Caki2 (cell line): ENCODE data around the gene MTHFS. TPM values are rescaled to one million over a fixed set of nuclear protein-coding genes. Genes with fewer than 3 reads are reported as not detected.

Experiments used
- DNase-seq: peaks from one replicate; pipeline ENCODE4 v3.0.0-alpha.2; 2015; ENCODE audit warnings: low read depth
- in situ Hi-C: cut with HindIII; loops from 2 replicates; pipeline ENCODE4 v1.10.0; 2016; ENCODE audit warnings: low sequenced_read_pairs, low pct_unique_long_range_greater_than_20kb, mixed read lengths
- total RNA-seq: library from RNA; depleted of rRNA; stranded (reverse); fragments of >200 nt; shearing (Covaris generic); gene quantifications from 2 replicates; pipeline ENCODE4 v1.2.3, GENCODE V29; 2014; ENCODE audit warnings: low replicate concordance

MTHFS gene
- total RNA-seq, 1 experiment from 2014 or later, result 58.6 TPM

GRCh38 chr15:79887054-79887930, 9.5 kb downstream of the MTHFS start:
- DNase-seq, result no peak
- in situ Hi-C loops, result no loop called here

GRCh38 chr15:79886124-79886523, 10.7 kb downstream of the MTHFS start:
- DNase-seq, result no peak
- in situ Hi-C loops, result no loop called here

DNA sequence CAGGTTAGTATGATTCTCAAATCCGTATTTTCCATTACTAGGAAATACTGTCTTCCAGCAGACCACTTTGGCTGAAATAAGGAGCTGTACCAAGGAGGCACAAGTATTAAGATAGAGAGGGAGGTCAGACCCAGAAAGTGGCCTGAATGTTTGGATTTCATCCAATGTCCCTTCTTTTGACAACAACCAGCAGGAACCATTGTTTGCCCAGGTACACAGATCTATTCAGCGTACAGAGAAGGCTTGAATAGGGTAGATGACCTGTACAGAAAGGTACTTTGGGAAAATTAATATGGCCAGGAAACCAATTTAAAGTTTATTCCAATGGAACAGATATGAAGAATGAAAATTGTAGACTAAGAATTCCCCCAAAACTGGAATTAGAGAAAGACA, 12.6 kb downstream of the MTHFS start:
- no peak for DNase-seq
- in situ Hi-C loops, result no loop called here

- in situ Hi-C loops, result no loop called here
- DNase-seq, result no peak
These were observed 13.1 kb downstream of the MTHFS start for GRCh38 chr15:79883579-79884203.

- DNase-seq, result no peak
- in situ Hi-C loops, result no loop called here
These were observed 15.1 kb downstream of the MTHFS start for GRCh38 chr15:79881668-79882067.

- in situ Hi-C loops, result no loop called here
- no peak for DNase-seq
These were observed 15.6 kb downstream of the MTHFS start for GRCh38 chr15:79881254-79881653.

DNA sequence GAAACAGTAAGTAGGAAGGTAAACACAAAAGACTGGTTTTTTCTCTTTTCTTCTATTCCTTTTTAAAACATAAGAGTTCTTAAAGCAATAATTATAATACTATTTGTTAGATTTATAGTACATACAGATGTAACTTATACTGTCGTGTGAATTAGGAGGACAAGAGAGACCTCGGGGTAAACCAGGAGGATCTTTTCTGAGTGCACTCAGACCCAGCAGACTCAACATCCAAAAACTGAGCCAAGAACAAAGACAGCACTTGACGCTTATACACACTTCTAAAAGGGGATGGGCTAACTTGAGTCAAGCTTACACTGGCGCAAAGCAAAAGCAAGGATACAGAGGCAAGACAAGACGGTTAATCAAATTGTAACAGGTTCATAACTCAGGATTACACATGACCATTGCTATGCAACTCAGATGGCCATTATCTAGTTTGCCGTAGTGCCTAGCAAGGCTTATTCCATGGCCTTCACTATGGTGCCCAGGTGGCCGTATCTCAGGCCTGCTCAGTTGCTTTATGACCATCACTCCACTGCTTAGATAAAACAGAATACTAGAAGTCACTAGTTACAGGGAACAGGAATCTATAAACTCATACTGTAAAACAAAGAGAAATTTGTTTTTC, 18.6 kb downstream of the MTHFS start:
- no peak for DNase-seq
- in situ Hi-C loops, result no loop called here

DNA sequence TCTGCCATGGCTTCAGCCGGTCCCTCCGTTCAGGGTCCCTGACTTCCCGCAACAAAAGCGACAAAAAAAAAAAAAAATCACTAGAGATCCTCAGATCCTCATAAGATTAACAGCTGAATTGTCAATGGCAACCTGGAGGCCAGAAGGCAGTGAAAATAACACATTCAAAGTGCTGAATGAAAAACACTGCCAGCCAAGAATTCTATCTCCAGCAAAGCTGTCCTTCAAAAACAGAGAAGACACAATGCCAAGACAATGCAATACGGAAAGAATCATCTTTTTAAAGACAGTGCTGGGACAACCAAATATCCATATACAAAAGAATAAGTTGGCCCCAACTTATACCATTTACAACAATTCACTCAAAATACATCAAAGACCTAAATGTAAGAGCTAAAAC, 21.6 kb downstream of the MTHFS start:
- no peak for DNase-seq
- in situ Hi-C loops, result no loop called here

DNA sequence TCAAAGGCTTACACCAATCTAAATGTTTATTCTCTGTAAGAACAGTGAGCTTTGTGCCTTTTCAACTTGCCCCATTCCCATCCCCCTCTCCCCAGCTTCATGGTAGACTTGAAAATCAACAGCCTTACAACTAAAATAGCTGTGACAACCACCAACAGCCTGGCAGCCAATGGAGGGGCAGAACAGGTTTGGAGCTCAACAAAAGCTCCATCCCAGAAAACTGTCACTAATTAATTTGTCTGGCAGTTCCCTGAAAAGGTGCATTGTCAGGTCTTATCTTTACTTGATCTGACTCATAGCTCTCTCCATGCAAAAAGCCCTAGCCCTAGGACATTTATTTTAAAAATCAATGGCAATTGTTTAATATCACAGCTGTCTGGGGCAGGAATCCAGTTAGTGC, 22.6 kb downstream of the MTHFS start:
- peak; percentile 51 for DNase-seq
- in situ Hi-C loops, result no loop called here

DNA sequence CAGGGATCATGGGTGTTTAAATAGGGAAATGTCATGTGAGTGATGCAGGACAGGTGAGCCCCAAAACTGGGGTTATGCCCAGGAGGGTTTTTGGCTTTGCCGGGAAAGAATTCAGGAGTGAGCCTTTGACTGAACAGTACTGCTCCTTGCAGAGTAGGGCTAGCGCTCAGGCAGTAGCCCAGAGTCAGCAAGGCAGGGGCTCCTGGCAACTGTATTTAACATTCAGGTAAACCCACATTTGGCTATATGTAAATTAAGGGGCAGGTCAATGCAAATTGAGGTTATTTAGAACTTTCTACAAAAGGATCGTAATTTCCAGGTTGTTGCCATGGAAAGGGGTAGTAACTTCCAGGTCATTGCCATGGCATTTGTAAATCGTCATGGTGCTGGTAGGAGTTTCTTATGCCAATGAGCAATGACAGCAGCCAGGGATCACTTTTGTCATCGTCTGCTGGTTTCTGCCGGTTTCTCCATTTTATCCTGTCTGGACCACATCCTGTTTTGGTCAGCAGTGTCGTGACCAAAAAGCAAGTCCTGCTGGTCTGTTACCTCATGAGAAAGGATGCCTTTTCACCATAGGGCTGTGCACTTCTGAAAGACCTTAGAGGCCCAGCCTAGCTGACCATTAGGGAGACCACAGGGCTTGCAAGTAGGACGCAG, 24.3 kb downstream of the MTHFS start:
- in situ Hi-C loops, result no loop called here
- no peak for DNase-seq

DNA sequence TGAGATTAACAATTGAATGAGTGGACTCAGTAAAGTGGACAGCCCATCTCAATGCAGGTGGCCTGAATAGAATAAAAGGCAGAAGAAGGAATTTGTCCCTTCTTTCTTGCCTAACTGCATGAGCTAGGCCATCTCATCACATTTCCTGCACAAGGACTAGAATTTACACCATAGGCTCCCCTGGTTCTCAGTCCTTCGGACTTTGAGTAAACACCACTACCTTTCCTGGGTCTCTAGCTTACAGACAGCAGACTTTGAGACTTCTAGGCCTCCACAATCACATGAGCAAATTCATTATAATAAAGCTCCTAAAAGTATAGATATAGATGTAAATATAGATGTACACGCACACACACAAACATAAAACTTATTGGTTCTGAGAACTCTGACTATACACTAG, 28.3 kb downstream of the MTHFS start:
- in situ Hi-C loops, result no loop called here

GRCh38 chr15:79863886-79864285, 32.9 kb downstream of the MTHFS start:
- in situ Hi-C loops, result no loop called here
- no peak for DNase-seq

More for the DNA sequence above, 28.3 kb downstream of the MTHFS start:
- no peak for DNase-seq

DNA sequence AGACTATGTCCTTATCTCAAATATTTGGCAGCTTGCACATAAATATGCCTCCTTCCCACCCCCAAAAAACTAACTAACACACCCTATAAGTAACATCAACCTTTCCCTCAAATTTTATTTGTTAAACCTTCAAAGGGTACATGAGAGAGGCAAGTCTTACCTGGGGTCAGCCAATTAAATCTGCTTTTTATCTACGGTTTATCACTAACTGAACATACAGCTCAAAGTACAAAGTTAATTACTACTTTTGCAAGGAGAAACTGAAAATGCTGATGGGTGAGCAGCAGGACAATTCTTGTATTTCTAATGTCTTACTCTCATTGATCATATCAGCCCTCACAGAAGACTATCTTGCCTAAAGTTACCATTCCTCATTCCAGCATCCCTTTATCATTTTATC, 34.6 kb downstream of the MTHFS start:
- DNase-seq, result no peak
- in situ Hi-C loops, result no loop called here

DNA sequence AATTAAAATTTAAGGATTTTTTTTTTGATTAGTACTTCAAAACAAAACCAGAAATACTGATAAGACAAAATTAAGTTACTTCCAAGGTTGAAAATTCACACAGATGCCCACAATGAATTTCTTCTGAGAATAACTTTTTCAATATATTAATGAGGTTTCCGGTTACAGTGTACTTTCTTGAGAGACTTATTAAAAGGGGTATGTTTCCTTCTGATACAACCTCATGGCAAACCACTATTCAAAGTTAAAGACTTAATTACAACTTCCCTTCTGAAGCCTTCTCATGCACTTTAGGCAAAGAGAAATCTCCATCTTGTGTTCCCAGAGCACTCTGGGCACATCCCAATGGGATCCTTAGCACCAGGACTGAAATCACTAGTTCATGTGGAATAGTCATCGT, 36.2 kb downstream of the MTHFS start:
- DNase-seq, result no peak
- in situ Hi-C loops, result no loop called here

DNA sequence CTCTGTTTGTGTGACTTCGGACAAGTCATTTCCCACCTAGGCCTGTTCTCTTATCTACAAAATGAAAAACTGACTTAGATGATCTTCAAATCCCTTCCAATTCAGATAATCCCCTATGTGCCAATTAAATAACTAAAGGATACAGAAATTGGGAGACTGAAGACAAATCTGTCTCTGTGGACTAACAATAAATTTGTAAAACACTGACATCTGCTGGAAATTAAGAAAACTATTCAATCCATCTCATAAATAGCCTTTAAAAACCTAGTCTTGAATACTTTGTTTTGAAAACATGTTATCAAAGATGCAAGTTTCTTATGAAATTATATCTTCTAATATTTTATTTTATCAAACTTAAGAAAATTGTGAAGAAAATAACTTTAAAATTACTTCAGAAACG, 38.3 kb downstream of the MTHFS start:
- in situ Hi-C loops, result no loop called here
- DNase-seq, result no peak

GRCh38 chr15:79853492-79854328, 43.1 kb downstream of the MTHFS start:
- in situ Hi-C loops, result no loop called here
- DNase-seq, result peak; percentile 66

GRCh38 chr15:79849789-79850188, 47.0 kb downstream of the MTHFS start:
- peak; percentile 54 for DNase-seq
- in situ Hi-C loops, result no loop called here

- in situ Hi-C loops, result no loop called here
- DNase-seq, result no peak
These were observed 50.3 kb downstream of the MTHFS start for GRCh38 chr15:79846539-79846938.
